GM12892 (cell line): ENCODE measurements around the gene MLYCD.
"Not testable (repeated sequence)": the region's sequence is repeated elsewhere in the genome, so short reads cannot be mapped to it uniquely, and the experiment has no call there.

ENCODE experiments used
- DNase-seq: peaks from one replicate; pipeline ENCODE4 v3.0.0; 2011; ENCODE audit not compliant: insufficient read length
- FAIRE-seq: peaks from 2 replicates; lab custom pipeline; 2011; peaks lifted over from hg19 to GRCh38; lab: Jason Lieb, UNC
- POLR2A ChIP-seq: IDR thresholded peaks from 2 replicates; pipeline ENCODE4 v1.6.1; 2011; ENCODE audit warnings: low read depth, low read length, control low read depth
- POLR2AphosphoS5 ChIP-seq: IDR thresholded peaks from 2 replicates; pipeline ENCODE4 v1.6.1; 2011; ENCODE audit warnings: low read depth, low read length, control low read depth
- TAF1 ChIP-seq: IDR thresholded peaks from 2 replicates; pipeline ENCODE4 v1.6.1; 2011; ENCODE audit warnings: low read depth, mild to moderate bottlenecking, control low read depth, low read length, borderline replicate concordance

Gene MLYCD

GRCh38 chr16:83937267-83937666 is 38.4 kb downstream of the MLYCD start:
- FAIRE-seq (no peak), DNase-seq (no peak)
- TF ChIP-seq TAF1 (no peak), POLR2AphosphoS5 (no peak), POLR2A (no peak)

- DNase-seq (no peak), FAIRE-seq (no peak)
- no peak for TF ChIP-seq TAF1
- no peak for TF ChIP-seq POLR2AphosphoS5
- TF ChIP-seq POLR2A: no peak
These were observed 39.3 kb downstream of the MLYCD start for GRCh38 chr16:83937922-83938885.

- TF ChIP-seq TAF1: no peak
- TF ChIP-seq POLR2A: no peak
- no peak for TF ChIP-seq POLR2AphosphoS5
- DNase-seq: no peak
- no peak for FAIRE-seq
These were observed 40.4 kb downstream of the MLYCD start for GRCh38 chr16:83939266-83939855.

- FAIRE-seq: no peak
- DNase-seq: no peak
- no peak for TF ChIP-seq TAF1
- no peak for TF ChIP-seq POLR2AphosphoS5
- no peak for TF ChIP-seq POLR2A
These were observed 41.2 kb downstream of the MLYCD start for GRCh38 chr16:83940119-83940518.

- no peak for DNase-seq
- no peak for FAIRE-seq
- TF ChIP-seq TAF1 (no peak), POLR2AphosphoS5 (no peak), POLR2A (no peak)
These were observed 41.9 kb downstream of the MLYCD start for GRCh38 chr16:83940630-83941378.

GRCh38 chr16:83941546-83941945 is 42.6 kb downstream of the MLYCD start:
- FAIRE-seq, DNase-seq: not testable (repeated sequence)

GRCh38 chr16:83942074-83942473 is 43.2 kb downstream of the MLYCD start:
- TF ChIP-seq POLR2A: no peak
- no peak for TF ChIP-seq TAF1
- TF ChIP-seq POLR2AphosphoS5: no peak
- FAIRE-seq: no peak
- no peak for DNase-seq

GRCh38 chr16:83942815-83943515 is 44.0 kb downstream of the MLYCD start:
- DNase-seq: no peak
- no peak for FAIRE-seq
- no peak for TF ChIP-seq POLR2A
- TF ChIP-seq POLR2AphosphoS5: no peak
- no peak for TF ChIP-seq TAF1

- no peak for FAIRE-seq
These were observed 44.7 kb downstream of the MLYCD start for GRCh38 chr16:83943516-83944050.

GRCh38 chr16:83945587-83945986 is 46.7 kb downstream of the MLYCD start:
- DNase-seq (no peak), FAIRE-seq (no peak)
- TF ChIP-seq POLR2AphosphoS5: no peak
- no peak for TF ChIP-seq POLR2A
- no peak for TF ChIP-seq TAF1

More at GRCh38 chr16:83943516-83944050, 44.7 kb downstream of the MLYCD start:
- TF ChIP-seq POLR2AphosphoS5: no peak
- no peak for TF ChIP-seq TAF1
- no peak for TF ChIP-seq POLR2A
- DNase-seq: no peak

GRCh38 chr16:83946154-83946780 is 47.4 kb downstream of the MLYCD start:
- FAIRE-seq (no peak), DNase-seq (no peak)
- no peak for TF ChIP-seq POLR2AphosphoS5
- no peak for TF ChIP-seq TAF1
- no peak for TF ChIP-seq POLR2A
